ENCODE measurements around the gene SCP2. TPM values are rescaled to one million over a fixed set of nuclear protein-coding genes. Genes with fewer than 3 reads are reported as not detected.
"Not testable (repeated sequence)": the region's sequence is repeated elsewhere in the genome, so short reads cannot be mapped to it uniquely, and the experiment has no call there.

The SCP2 gene
- total and polyA plus RNA-seq, 2 experiments from 2014 or later = 131 to 236 TPM

DNA sequence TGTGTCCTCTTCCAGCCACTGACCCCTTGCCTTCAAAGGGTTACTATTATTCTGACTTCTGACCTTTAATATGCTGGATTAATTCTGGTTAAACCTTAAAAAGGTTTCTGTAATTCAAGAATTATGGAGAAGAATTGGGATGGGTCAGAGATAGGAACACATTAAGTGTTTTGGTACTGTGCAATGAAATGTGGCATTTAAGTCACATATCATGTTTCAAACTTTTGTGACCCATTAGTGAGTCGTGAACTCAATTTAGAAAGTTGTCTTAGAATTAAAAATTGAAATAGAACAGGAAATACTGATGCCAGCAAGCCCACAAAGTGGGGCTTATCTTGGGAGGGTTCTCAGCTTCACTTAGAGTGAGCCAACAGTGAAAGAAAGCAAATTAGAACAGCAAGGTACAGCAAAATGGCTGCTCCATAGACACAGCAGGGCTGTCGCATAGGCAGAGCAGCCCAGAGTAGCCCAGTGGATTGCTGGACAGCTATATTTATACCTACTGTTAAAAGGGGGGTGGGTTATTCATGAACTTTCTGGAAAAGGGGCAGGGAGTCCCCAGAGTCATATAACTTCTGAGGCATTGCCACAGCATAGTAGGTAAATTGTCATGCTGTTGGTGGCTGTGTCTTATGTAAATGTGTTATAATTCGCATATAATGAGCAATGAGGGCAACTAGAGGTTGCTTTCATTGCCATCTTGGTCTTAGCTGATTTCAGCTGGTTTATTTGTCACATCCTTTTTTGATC lies 10.5 kb downstream of the SCP2 start:
- no peaks in the 10 kb centered on the region for H3K27me3 ChIP-seq
- H3K4me1 ChIP-seq (ENCODE audit: low read depth) = no peaks in the 10 kb centered on the region
- no peak for DNase-seq (ENCODE audit: low read depth in 1 of 2, low spot score in 1 of 2)
- H3K9me3 ChIP-seq (ENCODE audit: low read depth) = no peaks in the 10 kb centered on the region
- TF ChIP-seq CTCF (IDR thresholded peaks at IDR 0.05; ENCODE audit: low read depth, low read length) = no peak
- no peak overlapping the region for H3K27ac ChIP-seq
- no peak overlapping the region for H3K4me3 ChIP-seq
- H3K36me3 ChIP-seq = no peaks in the 10 kb centered on the region

- TF ChIP-seq CTCF (IDR thresholded peaks at IDR 0.05; ENCODE audit: low read depth, low read length) = no peak
- Histone ChIP-seq H3K27ac (no peak overlapping the region), H3K27me3 (no peaks in the 10 kb centered on the region), H3K9me3 (ENCODE audit: low read depth) (no peaks in the 10 kb centered on the region), H3K4me1 (ENCODE audit: low read depth) (no peaks in the 10 kb centered on the region), H3K4me3 (no peak overlapping the region), H3K36me3 (no peaks in the 10 kb centered on the region)
- no peak for DNase-seq (ENCODE audit: low read depth in 1 of 2, low spot score in 1 of 2)
Observed at GRCh38 chr1:52938183-52938451, 11.0 kb downstream of the SCP2 start.

DNA sequence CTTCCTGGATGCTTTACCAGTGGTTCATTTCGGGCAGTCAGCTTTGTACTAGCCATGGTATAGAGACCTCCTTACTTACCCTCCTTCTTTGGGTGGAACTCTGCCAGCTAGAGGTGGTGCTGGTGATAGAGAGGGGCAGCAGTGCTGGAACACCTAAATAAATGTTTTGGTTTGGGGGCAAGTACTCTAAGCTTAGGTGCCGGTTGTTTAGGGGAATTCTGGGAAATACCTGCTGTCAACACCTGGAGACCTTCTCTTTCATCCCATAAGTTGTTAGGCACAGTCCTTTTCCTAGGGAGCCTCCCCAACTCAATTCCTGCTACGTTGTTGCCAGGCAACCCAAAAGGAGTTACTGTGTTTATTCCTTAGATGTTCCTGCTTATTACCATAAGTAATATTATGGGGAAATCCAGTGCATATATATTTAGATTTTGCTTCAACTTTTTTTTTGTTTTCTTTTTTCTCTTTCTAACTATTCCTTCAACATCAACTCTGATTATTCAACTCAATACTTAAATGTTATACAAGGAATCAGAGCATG lies 16.9 kb downstream of the SCP2 start:
- no peaks in the 10 kb centered on the region for H3K4me1 ChIP-seq (ENCODE audit: low read depth)
- DNase-seq (ENCODE audit: low read depth in 1 of 2, low spot score in 1 of 2) = no peak
- H3K27me3 ChIP-seq = no peaks in the 10 kb centered on the region
- TF ChIP-seq CTCF (IDR thresholded peaks at IDR 0.05; ENCODE audit: low read depth, low read length) = no peak
- no peak overlapping the region for H3K27ac ChIP-seq
- no peaks in the 10 kb centered on the region for H3K9me3 ChIP-seq (ENCODE audit: low read depth)
- H3K4me3 ChIP-seq = no peak overlapping the region
- no peaks in the 10 kb centered on the region for H3K36me3 ChIP-seq

DNA sequence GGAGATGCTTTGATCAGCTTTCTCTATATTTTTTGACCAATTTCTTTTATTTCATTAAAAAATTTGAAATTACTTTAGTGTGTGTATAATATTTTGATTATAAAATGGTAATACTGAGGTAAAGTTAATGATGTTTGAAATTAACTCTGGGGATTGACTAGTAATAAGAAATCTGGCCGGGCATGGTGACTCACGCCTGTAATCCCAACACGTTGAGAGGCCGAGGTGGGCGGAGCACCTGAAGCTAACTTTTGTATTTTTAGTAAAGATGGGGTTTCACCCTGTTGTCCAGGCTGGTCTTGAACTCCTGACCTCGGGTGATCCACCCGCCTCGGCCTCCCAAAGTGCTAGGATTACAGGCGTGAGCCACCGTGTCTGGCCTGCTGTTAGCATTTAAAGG lies 17.5 kb downstream of the SCP2 start:
- no peak overlapping the region for H3K27ac ChIP-seq
- TF ChIP-seq CTCF (IDR thresholded peaks at IDR 0.05; ENCODE audit: low read depth, low read length) = no peak
- no peaks in the 10 kb centered on the region for H3K9me3 ChIP-seq (ENCODE audit: low read depth)
- H3K4me1 ChIP-seq (ENCODE audit: low read depth) = no peaks in the 10 kb centered on the region
- H3K27me3 ChIP-seq = no peaks in the 10 kb centered on the region
- no peak overlapping the region for H3K4me3 ChIP-seq
- no peaks in the 10 kb centered on the region for H3K36me3 ChIP-seq
- DNase-seq (ENCODE audit: low read depth in 1 of 2, low spot score in 1 of 2) = no peak

- Histone ChIP-seq H3K9me3 (ENCODE audit: low read depth) (no peaks in the 10 kb centered on the region), H3K27me3 (no peaks in the 10 kb centered on the region), H3K36me3 (no peaks in the 10 kb centered on the region), H3K4me3 (no peak overlapping the region), H3K4me1 (ENCODE audit: low read depth) (no peaks in the 10 kb centered on the region), H3K27ac (no peak overlapping the region)
- TF ChIP-seq CTCF (IDR thresholded peaks at IDR 0.05; ENCODE audit: low read depth, low read length) = no peak
- no peak for DNase-seq (ENCODE audit: low read depth in 1 of 2, low spot score in 1 of 2)
Observed at GRCh38 chr1:52947490-52947889, 20.4 kb downstream of the SCP2 start.

GRCh38 chr1:52949602-52950001 lies 22.5 kb downstream of the SCP2 start:
- H3K9me3 ChIP-seq (ENCODE audit: low read depth); H3K4me3 ChIP-seq; DNase-seq (ENCODE audit: low read depth in 1 of 2, low spot score in 1 of 2); H3K27me3 ChIP-seq; H3K27ac ChIP-seq; H3K36me3 ChIP-seq; H3K4me1 ChIP-seq (ENCODE audit: low read depth): not testable (repeated sequence)
